K562 (cell line): ENCODE measurements around the gene PYCR2. TPM values are rescaled to one million over a fixed set of nuclear protein-coding genes. Genes with fewer than 3 reads are reported as not detected.

Experiments
- BHLHE40 ChIP-seq: IDR thresholded peaks from 2 replicates; pipeline ENCODE4 v1.6.1; 2011; ENCODE audit warnings: low read length, improper control_type of control experiment
- CREM ChIP-seq: IDR thresholded peaks from 2 replicates; pipeline ENCODE4 v1.6.1; 2014; ENCODE audit warnings: antibody characterized with exemption, low read depth
- DLX4 ChIP-seq: fragments of 250-450 bp; sonication (Bioruptor Pico); IDR thresholded peaks from 2 replicates; pipeline ENCODE4 v1.6.1; 2021; ENCODE audit warnings: mild to moderate bottlenecking
- LEF1 ChIP-seq: fragments of 450-650 bp; IDR thresholded peaks from 2 replicates; pipeline ENCODE4 v1.6.1; 2016; ENCODE audit warnings: mild to moderate bottlenecking
- MAFG ChIP-seq: fragments of 450-650 bp; conservative IDR thresholded peaks from 2 replicates; pipeline ENCODE4 v1.6.1; 2016; ENCODE audit warnings: missing genetic modification characterization, missing compliant biosample characterization
- NFIC ChIP-seq: fragments of 450-650 bp; IDR thresholded peaks from 2 replicates; pipeline ENCODE4 v1.6.1; 2017; ENCODE audit warnings: mild to moderate bottlenecking, inconsistent platforms
- NKRF ChIP-seq: fragments of 450-650 bp; IDR thresholded peaks from 2 replicates; pipeline ENCODE4 v1.6.1; 2016; ENCODE audit warnings: borderline replicate concordance
- NR0B1 ChIP-seq: fragments of 450-650 bp; IDR thresholded peaks from one replicate; pipeline ENCODE4 v1.6.1; 2018; ENCODE audit warnings: mild to moderate bottlenecking, moderate library complexity; ENCODE audit not compliant: partially characterized antibody
- NR1H2 ChIP-seq: sonication (generic); formaldehyde crosslinking; IDR thresholded peaks from 2 replicates; pipeline ENCODE4 v1.4.0; 2020; ENCODE audit warnings: mild to moderate bottlenecking, missing genetic modification reagents
- RBM39 ChIP-seq: fragments of 200-400 bp; formaldehyde crosslinking; optimal IDR thresholded peaks from 2 replicates; pipeline ENCODE3; 2018; ENCODE audit warnings: low read depth, low read length
- TSHZ1 ChIP-seq: fragments of 250-450 bp; sonication (Bioruptor Pico); IDR thresholded peaks from 2 replicates; pipeline ENCODE4 v1.4.0; 2020; ENCODE audit warnings: mild to moderate bottlenecking, moderate library complexity
- ZBTB33 ChIP-seq: sonication (generic); formaldehyde crosslinking; IDR thresholded peaks from 2 replicates; pipeline ENCODE4 v1.8.1; 2023; ENCODE audit warnings: mild to moderate bottlenecking, missing genetic modification reagents
- ZNF274 ChIP-seq: IDR thresholded peaks from 2 replicates; pipeline ENCODE4 v1.6.1; 2011; ENCODE audit warnings: low read depth, mild to moderate bottlenecking, low read length, moderate library complexity, borderline replicate concordance
- polyA plus RNA-seq, 8 experiments: library from polyadenylated mRNA; depleted of rRNA in 4 of 8; stranded (reverse) in 5 of 8; unstranded in 3 of 8; fragments of >200 nt; fragmentation: Nextera tagmentation in 2 of 8; fragmentation: Illumina TruSeq in 1 of 8; extraction: Ambion mirVana in 2 of 8; extraction: Trizol in 1 of 8; gene quantifications; 2 replicates each; pipeline versions ENCODE4 v1.2.1 to v1.2.3, GENCODE V29; 2011 to 2014; ENCODE audit warnings: inconsistent platforms in 1 of 8, missing spikeins in 1 of 8
- total RNA-seq, 7 experiments: library from RNA; depleted of rRNA in 6 of 7; stranded (reverse); fragments of >200 nt in 6 of 7; fragmentation: Illumina TruSeq in 2 of 7; extraction: Trizol in 2 of 7; gene quantifications; 2 replicates each; pipeline versions ENCODE4 v1.2.1 to v1.2.3, GENCODE V29; 2011 to 2021; ENCODE audit warnings: low replicate concordance in 1 of 7

Gene PYCR2
- total and polyA plus RNA-seq, 9 of the 15 experiments (the other 6 are each of a cell fraction or from before 2014, with no cell fraction given): 5.5 to 219 (median 127) TPM

- TF ChIP-seq MAFG (peak; percentile 40), ZBTB33 (CRISPR knock-in tag) (no peak), LEF1 (peak; percentile 26), NR1H2 (CRISPR knock-in tag) (no peak), NKRF (0 out of 2 replicates have a peak, but pooled peaks have one; percentile 36), RBM39 (no peak), NR0B1 (no peak), NFIC (peak; percentile 61; the same call in 1 of the 2 replicates), TSHZ1 (CRISPR knock-in tag) (no peak), DLX4 (CRISPR knock-in tag) (no peak), CREM (peak; percentile 33; the same call in 1 of the 2 replicates), ZNF274 (no peak), BHLHE40 (0 out of 2 replicates have a peak, but pooled peaks have one; percentile 24)
These were observed 7.5 kb upstream of the PYCR2 start (continued) for GRCh38 chr1:225931270-225932136.
